Adrenal gland (tissue), 12 donors: ENCODE results near the gene CORO2B. TPM values are rescaled to one million over a fixed set of nuclear protein-coding genes. Genes with fewer than 3 reads are reported as not detected.

Experiments used
- DNase-seq, 7 donors: peaks; one replicate each; pipeline ENCODE4 v3.0.0-alpha.2; 2019 to 2020
- H3K27ac ChIP-seq, 5 donors: fragments of 200-600 bp; sonication (generic) in 4 of 5; 1 replicate in 3 of 5; 2 replicates in 2 of 5; pipeline versions ENCODE4 v1.5.1 to v1.8.0; 2016 to 2020; ENCODE audit warnings: mild to moderate bottlenecking in 1 of 5
- H3K27me3 ChIP-seq: fragments of 200-600 bp; 2 replicates; pipeline ENCODE4 v1.8.0; 2021
- H3K36me3 ChIP-seq, 2 donors: fragments of 200-600 bp; replicated peaks in 1 of 2; 1 replicate in 1 of 2; 2 replicates in 1 of 2; pipeline versions ENCODE4 v1.5.1 to v1.8.0; 2018 to 2022
- H3K4me1 ChIP-seq, 2 donors: fragments of 200-600 bp; replicated peaks in 1 of 2; 1 replicate in 1 of 2; 2 replicates in 1 of 2; pipeline versions ENCODE4 v1.5.1 to v1.8.0; 2018 to 2021
- H3K4me3 ChIP-seq, 4 donors: fragments of 200-600 bp; sonication (generic) in 3 of 4; one replicate each; pipeline ENCODE4 v1.5.1; 2016 to 2018
- H3K9me3 ChIP-seq, 3 donors: fragments of 200-600 bp; sonication (generic) in 1 of 3; replicated peaks in 1 of 3; 1 replicate in 2 of 3; 2 replicates in 1 of 3; pipeline versions ENCODE4 v1.5.1 to v1.8.0; 2016 to 2021
- CTCF ChIP-seq, 6 experiments: fragments of 450-650 bp in 4 of 6; fragments of 200-600 bp in 2 of 6; sonication (generic) in 1 of 6; IDR thresholded peaks; 1 replicate in 5 of 6; 2 replicates in 1 of 6; pipeline versions ENCODE4 v1.5.1 to v1.8.0; 2016 to 2021; ENCODE audit warnings: antibody characterized with exemption in 6 of 6, mild to moderate bottlenecking in 2 of 6, moderate library complexity in 1 of 6
- POLR2A ChIP-seq, 2 donors: fragments of 450-650 bp; IDR thresholded peaks; one replicate each; pipeline ENCODE4 v1.6.1; 2017; ENCODE audit warnings: antibody characterized with exemption in 2 of 2, mild to moderate bottlenecking in 2 of 2, moderate library complexity in 1 of 2
- WGBS, 4 donors: extraction: QIAGEN DNeasy Blood & Tissue Kit in 2 of 4; methylation state at CpG; one replicate each; pipeline versions ENCODE4 v1.1.5 to v1.1.7; 2013 to 2017; 5-methylcytosine and 5-hydroxymethylcytosine counted together
- intact Hi-C, 2 donors: fragments of 100-400 bp; cut with DNase I; formaldehyde crosslinking; loops; one replicate each; pipeline versions ENCODE4 v1.14.1 to v1.15.0; 2022 to 2023
- polyA plus RNA-seq, 3 donors: library from polyadenylated mRNA; stranded (reverse); fragments of 200-250 nt in 2 of 3; fragments of 350-450 nt in 1 of 3; fragmentation: Illumina TruSeq in 1 of 3; extraction: RNeasy Lipid Tissue Mini Kit (QIAGEN cat#74804) in 1 of 3; gene quantifications; one replicate each; pipeline ENCODE4 v1.2.3, GENCODE V29; 2013 to 2014
- total RNA-seq, 9 donors: library from RNA; depleted of rRNA in 4 of 9; stranded (reverse); fragments of >200 nt in 4 of 9; fragments of 120-200 nt in 1 of 9; fragmentation: NEBNext Ultra II Directional in 1 of 9; extraction: Animal tissue kit (Norgen Biotek cat#: 25700) in 1 of 9; gene quantifications; one replicate each; pipeline versions ENCODE4 v1.1.0 to v1.2.4, GENCODE V29; 2013 to 2023
- donor health status: healthy with polysubstance abuse.
- donor health status: Bipolar disorder and iron deficiency.
- donor health status: DM: yes; HTN: yes; CAD: no.
- donor health status: DM: no; HTN: no; CAD: no.
- donor health status: DM: no; HTN: no; CAD: no.
- donor health status: DM: yes; HTN: yes; CAD: no.

CORO2B gene
- total and polyA plus RNA-seq, 12 donors = 2.8 to 8.4 (median 4.3) TPM

- H3K4me3 ChIP-seq = no peak overlapping the region
- H3K36me3 ChIP-seq = no peaks in the 10 kb centered on the region
- DNase-seq = no peak
- no peaks in the 10 kb centered on the region for H3K9me3 ChIP-seq
- TF ChIP-seq POLR2A (IDR thresholded peaks at IDR 0.05) (no peak), CTCF (IDR thresholded peaks at IDR 0.05) (no peak)
- 74 to 84% (median 80%) methylated on average over 4 of the region's 4 CpGs for WGBS, 4 donors
- H3K27ac ChIP-seq = peak overlapping the region in 3 of 5 donors; percentile 15 to 90 (median 42)
- H3K4me1 ChIP-seq = no peaks in the 10 kb centered on the region
- intact Hi-C loops = no loop called here
- H3K27me3 ChIP-seq = no peaks in the 10 kb centered on the region
Measured at GRCh38 chr15:68608844-68609232, 30.0 kb downstream of the CORO2B start.

DNA sequence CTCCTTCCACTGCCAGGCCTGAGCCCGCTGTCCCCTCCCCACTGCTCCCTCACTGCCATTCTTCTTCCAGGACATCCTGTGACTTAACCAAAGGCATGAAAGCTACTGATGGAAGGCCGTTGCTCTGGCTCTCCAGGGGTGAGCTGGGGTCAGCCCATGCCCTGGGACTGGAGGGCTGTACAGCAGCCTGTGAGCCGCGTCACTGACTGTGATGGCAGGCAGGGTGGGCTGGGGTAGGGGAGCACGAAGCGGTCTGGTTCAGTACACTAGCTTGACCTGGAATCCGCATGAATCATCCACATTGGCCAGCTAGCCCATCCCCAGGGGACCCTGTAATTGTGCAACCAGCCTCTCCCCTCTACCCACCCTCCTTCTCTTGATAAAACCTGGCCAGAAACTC lies 30.8 kb downstream of the CORO2B start:
- Histone ChIP-seq H3K9me3 (no peaks in the 10 kb centered on the region), H3K27me3 (no peaks in the 10 kb centered on the region), H3K4me1 (no peaks in the 10 kb centered on the region), H3K27ac (peak overlapping the region in 2 of 5 donors; percentile 42 to 90), H3K4me3 (no peak overlapping the region), H3K36me3 (no peaks in the 10 kb centered on the region)
- WGBS, 4 donors = 63 to 73% (median 69%) methylated on average over 1 to 7 of the region's 7 CpGs
- DNase-seq = peak in 6 of 7 donors; percentile 21 to 79 (median 48)
- intact Hi-C loops = no loop called here
- TF ChIP-seq POLR2A (IDR thresholded peaks at IDR 0.05) (no peak), CTCF (IDR thresholded peaks at IDR 0.05) (no peak)

DNA sequence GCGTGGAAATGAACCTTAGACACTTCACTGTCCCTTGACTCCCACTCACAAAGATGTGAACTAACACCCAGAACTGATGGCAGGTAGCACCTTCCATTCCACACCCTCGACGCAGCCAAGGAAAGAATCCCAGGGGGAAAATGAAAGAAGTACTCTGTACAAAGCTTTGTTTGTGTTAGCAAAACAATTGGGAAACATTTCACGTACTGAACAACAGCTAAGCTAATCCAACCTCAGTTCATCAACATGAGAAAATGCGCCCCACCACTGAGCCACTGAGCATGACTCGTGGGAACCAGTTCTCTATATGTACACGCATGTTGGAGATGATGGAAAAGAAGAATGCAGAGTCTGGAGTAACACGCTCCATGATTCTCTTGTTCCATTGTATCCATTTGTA lies 32.0 kb downstream of the CORO2B start:
- TF ChIP-seq POLR2A (IDR thresholded peaks at IDR 0.05) (no peak), CTCF (IDR thresholded peaks at IDR 0.05) (no peak)
- intact Hi-C loops = no loop called here
- Histone ChIP-seq H3K27me3 (no peaks in the 10 kb centered on the region), H3K9me3 (no peaks in the 10 kb centered on the region), H3K4me1 (no peaks in the 10 kb centered on the region), H3K4me3 (no peak overlapping the region), H3K27ac (peak overlapping the region in 1 of 5 donors; percentile 90), H3K36me3 (no peaks in the 10 kb centered on the region)
- WGBS, 4 donors = 75 to 84% (median 79%) methylated on average over 8 of the region's 8 CpGs
- DNase-seq = no peak

GRCh38 chr15:68612503-68612902 lies 33.7 kb downstream of the CORO2B start:
- H3K4me3 ChIP-seq = no peak overlapping the region
- no peaks in the 10 kb centered on the region for H3K27me3 ChIP-seq
- intact Hi-C loops = no loop called here
- H3K27ac ChIP-seq = peak overlapping the region in 1 of 5 donors; percentile 29
- no peak for DNase-seq
- 79 to 95% (median 87%) methylated on average over 3 of the region's 3 CpGs for WGBS, 4 donors
- no peaks in the 10 kb centered on the region for H3K36me3 ChIP-seq
- no peaks in the 10 kb centered on the region for H3K4me1 ChIP-seq
- no peaks in the 10 kb centered on the region for H3K9me3 ChIP-seq
- TF ChIP-seq POLR2A (IDR thresholded peaks at IDR 0.05) = no peak
- no peak for TF ChIP-seq CTCF (IDR thresholded peaks at IDR 0.05)
